Esophagus squamous epithelium (tissue), 5 donors: ENCODE data around the gene MCTP2. TPM values are rescaled to one million over a fixed set of nuclear protein-coding genes. Genes with fewer than 3 reads are reported as not detected.

ENCODE experiments used
- DNase-seq: peaks from one replicate; lab custom pipeline; 2025; lab: John Stamatoyannopoulos, UW
- H3K27ac ChIP-seq, 4 donors: fragments of 200-600 bp; sonication (generic); one replicate each; pipeline ENCODE4 v1.5.1; 2016 to 2019; ENCODE audit warnings: mild to moderate bottlenecking in 1 of 4
- H3K27me3 ChIP-seq, 4 donors: fragments of 200-600 bp; sonication (generic); 1 replicate in 3 of 4; 2 replicates in 1 of 4; pipeline versions ENCODE4 v1.5.1 to v1.6.0; 2017 to 2021; ENCODE audit warnings: antibody characterized with exemption in 1 of 4
- H3K36me3 ChIP-seq, 3 donors: fragments of 200-600 bp; sonication (generic); one replicate each; pipeline ENCODE4 v1.5.1; 2016 to 2019
- H3K4me1 ChIP-seq, 3 donors: fragments of 200-600 bp; sonication (generic); one replicate each; pipeline ENCODE4 v1.5.1; 2017 to 2019
- H3K4me3 ChIP-seq, 4 donors: fragments of 200-600 bp; sonication (generic); 1 replicate in 3 of 4; 2 replicates in 1 of 4; pipeline ENCODE4 v1.5.1; 2016 to 2019; ENCODE audit warnings: mild to moderate bottlenecking in 2 of 4, moderate library complexity in 1 of 4
- H3K9me3 ChIP-seq, 3 donors: fragments of 200-600 bp; sonication (generic); one replicate each; pipeline ENCODE4 v1.5.1; 2016 to 2019
- CTCF ChIP-seq, 6 experiments: fragments of 450-650 bp in 4 of 6; fragments of 200-600 bp in 2 of 6; sonication (generic) in 2 of 6; IDR thresholded peaks; one replicate each; pipeline ENCODE4 v1.5.1; 2016 to 2019; ENCODE audit warnings: antibody characterized with exemption in 6 of 6, mild to moderate bottlenecking in 4 of 6, moderate library complexity in 4 of 6
- POLR2A ChIP-seq, 4 donors: fragments of 450-650 bp; IDR thresholded peaks; one replicate each; pipeline ENCODE4 v1.6.1; 2017; ENCODE audit warnings: antibody characterized with exemption in 4 of 4, mild to moderate bottlenecking in 4 of 4, moderate library complexity in 3 of 4
- WGBS, 2 donors: methylation state at CpG; one replicate each; pipeline ENCODE4 v1.1.5; 2018; 5-methylcytosine and 5-hydroxymethylcytosine counted together
- intact Hi-C: fragments of 100-400 bp; cut with DNase I; formaldehyde crosslinking; loops from one replicate; pipeline ENCODE4 v1.15.0; 2022
- total RNA-seq, 4 donors: library from RNA; depleted of rRNA; stranded (reverse); fragments of >200 nt; gene quantifications; one replicate each; pipeline ENCODE4 v1.1.0, GENCODE V29; 2016
- donor health status: DM: yes; HTN: yes; CAD: no.

Gene MCTP2
- total RNA-seq, 4 donors from 2014 or later = 11.2 to 29.9 (median 15.6) TPM

GRCh38 chr15:94314639-94315038, 83.3 kb downstream of the MCTP2 start:
- TF ChIP-seq POLR2A (IDR thresholded peaks at IDR 0.05) (no peak), CTCF (IDR thresholded peaks at IDR 0.05) (no peak)
- Histone ChIP-seq H3K36me3 (peaks cover 0 to 59% (median 0%) of the 10 kb centered on the region in 3 donors), H3K27me3 (no peaks in the 10 kb centered on the region), H3K4me3 (no peak overlapping the region), H3K4me1 (no peaks in the 10 kb centered on the region), H3K9me3 (no peaks in the 10 kb centered on the region), H3K27ac (no peak overlapping the region)
- 87 to 89% methylated on average over 3 of the region's 3 CpGs for WGBS, 2 donors
- intact Hi-C loops = no loop called here
- no peak for DNase-seq

- H3K27me3 ChIP-seq = no peaks in the 10 kb centered on the region
- peaks cover 0 to 69% (median 0%) of the 10 kb centered on the region in 3 donors for H3K36me3 ChIP-seq
- WGBS, 2 donors = 71 to 86% methylated on average over 5 of the region's 5 CpGs
- H3K4me1 ChIP-seq = no peaks in the 10 kb centered on the region
- intact Hi-C loops = no loop called here
- TF ChIP-seq POLR2A (IDR thresholded peaks at IDR 0.05) (no peak), CTCF (IDR thresholded peaks at IDR 0.05) (no peak)
- no peak overlapping the region for H3K4me3 ChIP-seq
- no peaks in the 10 kb centered on the region for H3K9me3 ChIP-seq
- no peak for DNase-seq
- H3K27ac ChIP-seq = no peak overlapping the region
Observed at GRCh38 chr15:94317211-94317610, 85.8 kb downstream of the MCTP2 start.

GRCh38 chr15:94322141-94322540, 90.8 kb downstream of the MCTP2 start:
- no peaks in the 10 kb centered on the region for H3K9me3 ChIP-seq
- no peaks in the 10 kb centered on the region for H3K27me3 ChIP-seq
- intact Hi-C loops = loop anchor here (5.0 kb wide), 1 partner anchor 155 kb away; no protein-coding TSS in a partner anchor
- peaks cover 0 to 26% (median 0%) of the 10 kb centered on the region in 3 donors for H3K36me3 ChIP-seq
- peaks cover 5 to 17% (median 5%) of the 10 kb centered on the region in 3 donors for H3K4me1 ChIP-seq
- WGBS, 2 donors = 49 to 50% methylated on average over 2 of the region's 2 CpGs
- no peak for DNase-seq
- TF ChIP-seq POLR2A (IDR thresholded peaks at IDR 0.05) (no peak), CTCF (IDR thresholded peaks at IDR 0.05) (no peak)
- H3K4me3 ChIP-seq = no peak overlapping the region
- H3K27ac ChIP-seq = no peak overlapping the region

GRCh38 chr15:94323076-94323475, 91.7 kb downstream of the MCTP2 start:
- DNase-seq = no peak
- no peak overlapping the region for H3K27ac ChIP-seq

More at GRCh38 chr15:94323076-94323475, 91.7 kb downstream of the MCTP2 start:
- TF ChIP-seq CTCF (IDR thresholded peaks at IDR 0.05) (no peak), POLR2A (IDR thresholded peaks at IDR 0.05) (no peak)
- intact Hi-C loops = loop anchor here (5.0 kb wide), 1 partner anchor 156 kb away; no protein-coding TSS in a partner anchor
- H3K9me3 ChIP-seq = no peaks in the 10 kb centered on the region
- peaks cover 5 to 17% (median 5%) of the 10 kb centered on the region in 3 donors for H3K4me1 ChIP-seq
- peaks cover 0 to 18% (median 0%) of the 10 kb centered on the region in 3 donors for H3K36me3 ChIP-seq
- H3K4me3 ChIP-seq = no peak overlapping the region
- H3K27me3 ChIP-seq = no peaks in the 10 kb centered on the region
